ENCODE results near the gene GPATCH3.

GPATCH3 gene

DNA sequence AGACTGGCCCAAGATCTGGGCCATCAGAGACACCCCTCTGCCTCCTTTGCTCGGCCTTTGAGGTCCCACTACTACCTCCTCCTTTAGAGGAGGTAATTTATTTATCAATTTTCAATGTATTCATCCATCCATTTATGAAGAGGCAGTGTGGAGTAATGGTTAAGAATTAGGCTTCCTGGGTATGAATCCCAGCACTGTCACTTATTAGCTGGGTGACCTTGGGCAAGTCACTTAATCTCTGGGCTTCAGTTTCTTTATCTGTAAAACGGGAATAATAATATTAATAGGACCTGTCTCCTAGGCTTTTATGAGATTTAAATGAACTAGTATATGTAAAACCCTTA lies 11.9 kb upstream of the GPATCH3 start:
- intact Hi-C loops (cut with DNase I; ENCODE audit: low total_unique reads) = no loop called here
- Histone ChIP-seq H3K27ac (no peak overlapping the region), H3K9me3 (no peaks in the 10 kb centered on the region), H3K4me1 (no peaks in the 10 kb centered on the region), H3K27me3 (no peaks in the 10 kb centered on the region), H3K4me3 (no peak overlapping the region), H3K36me3 (no peaks in the 10 kb centered on the region)
- TF ChIP-seq, protein P1, sequence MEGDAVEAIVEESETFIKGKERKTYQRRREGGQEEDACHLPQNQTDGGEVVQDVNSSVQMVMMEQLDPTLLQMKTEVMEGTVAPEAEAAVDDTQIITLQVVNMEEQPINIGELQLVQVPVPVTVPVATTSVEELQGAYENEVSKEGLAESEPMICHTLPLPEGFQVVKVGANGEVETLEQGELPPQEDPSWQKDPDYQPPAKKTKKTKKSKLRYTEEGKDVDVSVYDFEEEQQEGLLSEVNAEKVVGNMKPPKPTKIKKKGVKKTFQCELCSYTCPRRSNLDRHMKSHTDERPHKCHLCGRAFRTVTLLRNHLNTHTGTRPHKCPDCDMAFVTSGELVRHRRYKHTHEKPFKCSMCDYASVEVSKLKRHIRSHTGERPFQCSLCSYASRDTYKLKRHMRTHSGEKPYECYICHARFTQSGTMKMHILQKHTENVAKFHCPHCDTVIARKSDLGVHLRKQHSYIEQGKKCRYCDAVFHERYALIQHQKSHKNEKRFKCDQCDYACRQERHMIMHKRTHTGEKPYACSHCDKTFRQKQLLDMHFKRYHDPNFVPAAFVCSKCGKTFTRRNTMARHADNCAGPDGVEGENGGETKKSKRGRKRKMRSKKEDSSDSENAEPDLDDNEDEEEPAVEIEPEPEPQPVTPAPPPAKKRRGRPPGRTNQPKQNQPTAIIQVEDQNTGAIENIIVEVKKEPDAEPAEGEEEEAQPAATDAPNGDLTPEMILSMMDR (IDR thresholded peaks at IDR 0.05) = no peak
- no peak for DNase-seq

DNA sequence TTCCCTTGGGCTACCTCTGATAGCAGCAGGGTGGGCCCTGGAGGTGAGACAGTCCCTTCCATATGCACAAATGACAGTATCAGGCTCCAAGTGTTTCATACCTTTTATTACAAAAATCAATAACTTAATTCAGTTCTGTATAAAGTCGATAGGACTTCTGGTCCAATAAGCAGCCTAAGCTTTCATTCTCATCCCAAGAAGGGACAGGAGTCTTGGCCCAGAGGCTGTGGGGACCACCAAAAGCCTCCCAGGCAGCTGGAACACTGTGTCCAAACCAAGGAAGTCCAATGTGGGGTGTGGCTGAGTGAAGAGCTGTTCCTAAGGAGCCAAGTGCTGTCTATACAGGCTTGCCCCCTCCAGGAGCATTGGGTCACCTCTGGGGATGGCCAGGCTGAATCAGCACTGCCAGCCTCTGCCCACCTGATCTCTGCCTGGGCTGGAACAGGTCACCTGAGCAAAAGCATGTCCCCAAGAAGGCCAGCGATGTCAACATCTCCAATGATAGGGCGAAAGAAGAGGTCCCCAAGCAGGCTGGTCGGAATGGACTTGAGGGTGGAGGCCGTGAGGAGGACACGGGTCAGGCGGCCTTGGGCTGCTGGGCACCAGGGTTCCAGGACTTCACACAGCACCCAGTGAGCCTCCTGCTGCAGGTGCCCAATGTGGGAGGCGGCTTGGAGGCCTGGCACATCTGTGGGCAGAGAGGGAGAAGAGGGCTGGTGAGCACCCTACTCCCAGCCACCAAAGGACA lies 11.3 kb upstream of the GPATCH3 start:
- Histone ChIP-seq H3K4me3 (no peak overlapping the region), H3K27me3 (no peaks in the 10 kb centered on the region)
- intact Hi-C loops (cut with DNase I; ENCODE audit: low total_unique reads) = no loop called here

DNA sequence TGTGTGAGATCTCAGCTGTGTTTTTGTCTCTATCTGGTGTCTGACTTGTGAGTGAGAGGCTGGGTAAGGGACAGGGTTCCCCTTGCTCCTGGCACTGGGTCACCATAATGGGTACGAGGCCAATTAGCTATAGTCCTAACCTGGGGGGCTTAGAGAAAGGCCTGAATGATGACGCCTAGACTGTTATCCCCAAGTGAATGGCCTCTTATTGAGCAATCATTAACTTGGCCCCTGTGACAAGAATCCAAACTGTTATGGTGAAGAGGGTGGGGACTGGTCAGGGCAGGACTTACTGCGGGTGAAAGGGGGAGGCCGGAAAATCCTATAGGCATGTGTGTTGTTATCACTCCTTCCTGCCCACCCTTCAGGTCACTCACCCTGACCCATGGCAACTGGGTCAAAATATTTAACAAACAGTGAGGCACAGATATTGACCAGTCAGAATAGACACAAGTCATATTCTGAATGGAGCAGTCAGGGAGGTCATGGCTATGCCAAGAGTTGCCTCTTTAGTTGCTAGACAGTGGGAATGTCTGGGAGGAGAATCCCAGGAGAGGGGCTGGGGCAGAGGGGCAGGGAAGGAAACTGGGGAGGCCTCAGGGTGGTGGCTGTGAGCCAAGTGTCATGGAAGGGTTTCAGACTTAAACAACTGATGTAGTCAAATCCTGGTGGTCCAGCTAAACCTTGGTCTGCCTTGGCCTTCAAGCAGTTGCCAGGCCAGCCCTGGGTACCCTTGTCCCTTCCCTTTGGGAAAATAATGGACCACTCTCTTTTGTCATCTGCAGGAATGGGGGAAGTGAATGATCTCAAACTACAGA lies 10.3 kb upstream of the GPATCH3 start:
- no peaks in the 10 kb centered on the region for H3K9me3 ChIP-seq
- H3K36me3 ChIP-seq = no peaks in the 10 kb centered on the region
- no peaks in the 10 kb centered on the region for H3K4me1 ChIP-seq
- no peak overlapping the region for H3K4me3 ChIP-seq
- intact Hi-C loops (cut with DNase I; ENCODE audit: low total_unique reads) = no loop called here
- TF ChIP-seq, protein P1 (IDR thresholded peaks at IDR 0.05) = no peak
- no peaks in the 10 kb centered on the region for H3K27me3 ChIP-seq
- DNase-seq = no peak
- H3K27ac ChIP-seq = no peak overlapping the region

More for the DNA sequence above, 11.3 kb upstream of the GPATCH3 start:
- TF ChIP-seq, protein P1 (IDR thresholded peaks at IDR 0.05) = no peak
- H3K4me1 ChIP-seq = no peaks in the 10 kb centered on the region
- H3K27ac ChIP-seq = no peak overlapping the region
- DNase-seq = no peak
- H3K36me3 ChIP-seq = no peaks in the 10 kb centered on the region
- no peaks in the 10 kb centered on the region for H3K9me3 ChIP-seq

DNA sequence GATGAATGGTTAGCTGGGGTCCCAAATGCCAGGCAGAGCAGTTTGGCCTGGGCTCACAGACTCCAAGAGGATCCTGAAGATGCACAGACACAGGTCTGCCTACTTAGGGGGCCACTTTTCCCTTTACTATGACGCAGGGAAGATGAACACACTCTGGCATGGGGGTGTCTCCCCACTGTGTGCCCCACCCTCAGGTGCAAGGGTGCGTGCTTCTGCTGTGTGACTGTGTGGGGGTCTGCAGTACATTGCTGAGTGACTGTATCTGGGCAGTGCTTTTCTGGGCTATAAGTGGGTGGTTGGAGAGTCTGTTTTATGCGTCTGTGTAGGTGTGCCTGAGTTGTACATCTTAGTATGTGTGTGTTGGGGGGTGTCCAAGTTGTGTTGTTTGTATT lies 9.7 kb upstream of the GPATCH3 start:
- no peaks in the 10 kb centered on the region for H3K4me1 ChIP-seq
- DNase-seq = no peak
- no peaks in the 10 kb centered on the region for H3K36me3 ChIP-seq
- H3K4me3 ChIP-seq = no peak overlapping the region
- TF ChIP-seq, protein P1 (IDR thresholded peaks at IDR 0.05) = no peak
- no peaks in the 10 kb centered on the region for H3K27me3 ChIP-seq
- intact Hi-C loops (cut with DNase I; ENCODE audit: low total_unique reads) = no loop called here
- no peaks in the 10 kb centered on the region for H3K9me3 ChIP-seq
- H3K27ac ChIP-seq = no peak overlapping the region

DNA sequence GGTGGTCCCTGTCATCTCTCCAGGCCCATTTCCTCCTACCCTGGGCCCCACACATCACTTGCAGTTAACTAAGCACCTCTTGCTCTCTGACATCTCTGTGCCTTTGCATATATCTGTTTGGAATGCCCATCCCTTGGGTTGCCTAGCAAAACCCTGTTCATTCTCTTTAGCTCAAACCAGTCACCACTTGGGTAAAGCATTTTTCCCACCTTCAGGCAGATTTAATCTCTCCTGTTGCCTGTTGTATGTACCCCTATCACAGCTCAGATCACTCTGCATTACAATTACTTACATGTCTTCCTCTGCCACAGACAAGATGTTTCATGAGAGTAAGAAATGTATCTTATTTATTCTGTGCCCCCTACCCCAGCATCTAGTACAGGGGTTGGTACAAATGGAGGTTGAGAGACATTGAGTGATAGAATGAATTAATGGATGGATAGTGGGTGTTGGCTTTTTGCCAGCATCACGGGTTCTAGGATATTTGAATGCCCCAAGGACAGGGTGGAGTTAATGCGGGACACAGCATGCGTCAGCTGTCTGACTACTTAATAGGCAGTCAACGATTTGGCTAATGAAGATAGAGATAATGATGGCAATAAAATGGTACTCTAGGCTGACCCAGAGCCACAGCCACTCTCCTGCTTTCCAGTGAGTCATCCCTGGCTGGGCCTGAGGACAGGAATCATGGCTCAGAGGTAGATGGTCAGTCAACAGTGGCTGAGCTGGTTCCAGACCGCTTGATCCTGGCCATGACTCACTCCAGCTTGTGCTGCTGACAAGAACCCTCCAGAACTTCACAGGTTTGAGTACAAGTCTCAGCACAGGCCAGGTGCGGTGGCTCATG lies 7.0 kb upstream of the GPATCH3 start:
- Histone ChIP-seq H3K4me3 (no peak overlapping the region), H3K27me3 (no peaks in the 10 kb centered on the region), H3K4me1 (no peaks in the 10 kb centered on the region), H3K27ac (no peak overlapping the region), H3K9me3 (no peaks in the 10 kb centered on the region), H3K36me3 (no peaks in the 10 kb centered on the region)
- TF ChIP-seq, protein P1 (IDR thresholded peaks at IDR 0.05) = no peak
- DNase-seq = no peak
- intact Hi-C loops (cut with DNase I; ENCODE audit: low total_unique reads) = no loop called here
